Endothelial cell of umbilical vein (primary cell): ENCODE data around the gene FAR1.
A peak's percentile ranks its signal among the peaks of the same experiment; 100 is the strongest.

Source experiments
- POLR2A ChIP-seq: IDR thresholded peaks from 2 replicates; pipeline ENCODE4 v1.6.1; 2012; ENCODE audit warnings: low read depth, mild to moderate bottlenecking, control low read depth, low read length
- POLR2AphosphoS5 ChIP-seq: IDR thresholded peaks from 2 replicates; pipeline ENCODE4 v1.6.1; 2012; ENCODE audit warnings: low read depth, mild to moderate bottlenecking, control low read depth, low read length, moderate library complexity; ENCODE audit not compliant: insufficient read depth
- TF ChIP-seq, protein P1 (sequence below), 2 donors: IDR thresholded peaks; 1 replicate in 1 of 2; 2 replicates in 1 of 2; pipeline ENCODE4 v1.5.1; 2011; ENCODE audit warnings: low read length in 2 of 2, mild to moderate bottlenecking in 2 of 2, moderate library complexity in 2 of 2, control low read depth in 1 of 2, inconsistent platforms in 1 of 2, low read depth in 1 of 2; ENCODE audit not compliant: insufficient read depth in 1 of 2; ENCODE audit errors: extremely low read depth in 1 of 2

DNA sequence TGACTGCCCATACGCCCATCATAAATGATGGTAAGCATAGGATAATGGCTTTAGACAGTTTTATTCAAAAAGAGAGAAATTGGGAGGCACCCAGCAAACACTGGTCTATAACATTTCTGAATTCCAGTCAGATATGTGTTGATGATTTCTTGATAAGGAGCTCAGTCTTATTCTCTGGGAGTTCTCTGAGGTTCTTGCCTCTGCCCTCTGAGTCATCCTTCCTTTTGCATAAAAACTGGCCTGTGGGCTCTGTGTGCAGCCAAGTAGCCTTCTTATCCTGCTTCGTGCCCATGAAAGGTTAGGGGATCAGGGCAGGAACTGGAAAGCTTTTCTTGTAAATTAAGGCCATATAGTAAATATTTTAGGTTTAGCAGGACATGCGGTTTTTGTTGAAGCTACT lies 48.9 kb downstream of the FAR1 start:
- TF ChIP-seq, protein P1, sequence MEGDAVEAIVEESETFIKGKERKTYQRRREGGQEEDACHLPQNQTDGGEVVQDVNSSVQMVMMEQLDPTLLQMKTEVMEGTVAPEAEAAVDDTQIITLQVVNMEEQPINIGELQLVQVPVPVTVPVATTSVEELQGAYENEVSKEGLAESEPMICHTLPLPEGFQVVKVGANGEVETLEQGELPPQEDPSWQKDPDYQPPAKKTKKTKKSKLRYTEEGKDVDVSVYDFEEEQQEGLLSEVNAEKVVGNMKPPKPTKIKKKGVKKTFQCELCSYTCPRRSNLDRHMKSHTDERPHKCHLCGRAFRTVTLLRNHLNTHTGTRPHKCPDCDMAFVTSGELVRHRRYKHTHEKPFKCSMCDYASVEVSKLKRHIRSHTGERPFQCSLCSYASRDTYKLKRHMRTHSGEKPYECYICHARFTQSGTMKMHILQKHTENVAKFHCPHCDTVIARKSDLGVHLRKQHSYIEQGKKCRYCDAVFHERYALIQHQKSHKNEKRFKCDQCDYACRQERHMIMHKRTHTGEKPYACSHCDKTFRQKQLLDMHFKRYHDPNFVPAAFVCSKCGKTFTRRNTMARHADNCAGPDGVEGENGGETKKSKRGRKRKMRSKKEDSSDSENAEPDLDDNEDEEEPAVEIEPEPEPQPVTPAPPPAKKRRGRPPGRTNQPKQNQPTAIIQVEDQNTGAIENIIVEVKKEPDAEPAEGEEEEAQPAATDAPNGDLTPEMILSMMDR (IDR thresholded peaks at IDR 0.05; ENCODE audit: extremely low read depth in 1 of 2, insufficient read depth in 1 of 2, low read depth in 1 of 2, low read length in 2 of 2): no peak
- TF ChIP-seq POLR2A: no peak
- TF ChIP-seq POLR2AphosphoS5: peak; percentile 16
